GM12873 (cell line): ENCODE measurements around the gene RSAD1.

Source experiments
- TF ChIP-seq, protein P1 (sequence below): IDR thresholded peaks from 2 replicates; pipeline ENCODE4 v1.5.1; 2012; ENCODE audit warnings: low read depth, mild to moderate bottlenecking, moderate library complexity, low read length, control low read depth; ENCODE audit not compliant: insufficient read depth; ENCODE audit errors: missing control alignments

RSAD1 gene

DNA sequence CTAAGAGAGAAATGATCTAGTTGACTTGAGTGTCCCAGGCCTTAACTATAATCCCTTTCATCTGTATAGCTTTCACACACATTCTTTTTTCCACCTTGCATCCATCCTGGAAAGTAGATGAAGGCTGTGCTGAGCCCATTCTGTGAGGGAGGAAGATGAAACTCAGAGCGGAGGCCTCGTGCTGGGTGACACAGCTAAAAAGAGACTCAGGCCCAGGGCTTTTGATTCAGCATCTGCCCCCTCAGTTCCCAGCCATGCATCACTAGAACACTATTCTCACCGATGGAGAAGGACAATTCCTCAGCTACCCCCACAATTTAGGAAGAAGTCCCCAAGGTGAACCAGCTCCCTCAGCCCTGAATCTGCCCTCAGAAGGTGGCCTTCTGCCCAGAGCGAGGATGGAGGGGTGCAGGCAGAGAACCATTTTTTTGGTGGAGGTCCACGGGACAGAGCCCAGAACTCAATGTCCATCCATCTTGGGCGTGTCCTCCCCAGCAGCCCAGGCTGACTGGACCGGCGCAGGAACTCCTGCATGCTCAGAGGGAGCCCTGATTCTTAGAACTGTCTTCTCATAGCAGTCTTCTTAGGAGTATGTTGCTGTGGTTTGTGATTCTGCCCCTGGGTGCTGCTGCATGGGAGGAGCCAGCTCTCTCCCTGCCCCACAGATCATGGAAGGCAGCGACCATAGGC, 23.8 kb downstream of the RSAD1 start:
- TF ChIP-seq, protein P1, sequence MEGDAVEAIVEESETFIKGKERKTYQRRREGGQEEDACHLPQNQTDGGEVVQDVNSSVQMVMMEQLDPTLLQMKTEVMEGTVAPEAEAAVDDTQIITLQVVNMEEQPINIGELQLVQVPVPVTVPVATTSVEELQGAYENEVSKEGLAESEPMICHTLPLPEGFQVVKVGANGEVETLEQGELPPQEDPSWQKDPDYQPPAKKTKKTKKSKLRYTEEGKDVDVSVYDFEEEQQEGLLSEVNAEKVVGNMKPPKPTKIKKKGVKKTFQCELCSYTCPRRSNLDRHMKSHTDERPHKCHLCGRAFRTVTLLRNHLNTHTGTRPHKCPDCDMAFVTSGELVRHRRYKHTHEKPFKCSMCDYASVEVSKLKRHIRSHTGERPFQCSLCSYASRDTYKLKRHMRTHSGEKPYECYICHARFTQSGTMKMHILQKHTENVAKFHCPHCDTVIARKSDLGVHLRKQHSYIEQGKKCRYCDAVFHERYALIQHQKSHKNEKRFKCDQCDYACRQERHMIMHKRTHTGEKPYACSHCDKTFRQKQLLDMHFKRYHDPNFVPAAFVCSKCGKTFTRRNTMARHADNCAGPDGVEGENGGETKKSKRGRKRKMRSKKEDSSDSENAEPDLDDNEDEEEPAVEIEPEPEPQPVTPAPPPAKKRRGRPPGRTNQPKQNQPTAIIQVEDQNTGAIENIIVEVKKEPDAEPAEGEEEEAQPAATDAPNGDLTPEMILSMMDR = no peak

DNA sequence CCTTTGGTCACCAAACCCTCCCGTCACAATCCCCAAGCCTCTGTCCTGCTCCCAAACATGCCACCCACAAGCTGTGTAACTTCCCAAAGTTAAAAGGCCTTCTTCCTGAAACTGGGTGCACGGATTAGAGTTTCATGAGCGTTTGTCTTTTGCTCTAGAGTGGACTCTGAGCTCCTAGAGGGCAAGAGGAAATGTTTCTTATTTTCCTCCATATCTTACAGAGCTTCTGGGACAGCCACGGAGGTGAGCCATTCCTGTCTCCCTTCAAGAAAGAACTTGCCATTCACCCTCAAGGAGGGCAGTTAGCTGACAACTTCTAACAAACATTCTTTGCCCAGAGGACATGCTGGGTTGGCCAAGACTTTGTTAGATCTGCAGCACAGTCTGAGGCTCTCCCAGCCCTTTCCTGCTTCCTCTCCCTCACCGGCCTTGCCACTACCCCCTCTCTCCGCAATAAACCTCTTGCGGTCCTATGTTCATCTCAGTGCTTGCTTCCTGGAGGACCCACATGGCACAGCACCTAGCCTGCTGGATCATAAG, 27.0 kb downstream of the RSAD1 start:
- TF ChIP-seq, protein P1 = no peak

DNA sequence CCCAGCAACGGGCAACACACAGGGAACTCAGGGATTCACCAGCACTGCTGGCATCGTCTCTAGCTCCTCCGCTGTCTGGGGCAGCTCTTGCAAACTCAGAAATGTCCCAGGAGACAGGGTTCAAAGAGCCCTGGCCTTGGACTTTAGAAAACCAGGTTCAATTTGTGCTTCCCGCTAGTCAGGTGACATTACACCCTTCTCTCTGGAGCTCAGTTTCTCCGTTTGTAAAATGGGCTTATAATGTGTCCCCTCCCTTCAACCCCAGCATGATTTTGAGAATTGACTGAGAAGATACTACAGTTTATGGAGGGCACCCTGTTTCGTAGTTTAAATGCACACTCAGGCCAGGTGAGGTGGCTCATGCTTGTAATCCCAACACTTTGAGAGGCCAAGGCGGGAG, 27.6 kb downstream of the RSAD1 start:
- TF ChIP-seq, protein P1 = no peak

DNA sequence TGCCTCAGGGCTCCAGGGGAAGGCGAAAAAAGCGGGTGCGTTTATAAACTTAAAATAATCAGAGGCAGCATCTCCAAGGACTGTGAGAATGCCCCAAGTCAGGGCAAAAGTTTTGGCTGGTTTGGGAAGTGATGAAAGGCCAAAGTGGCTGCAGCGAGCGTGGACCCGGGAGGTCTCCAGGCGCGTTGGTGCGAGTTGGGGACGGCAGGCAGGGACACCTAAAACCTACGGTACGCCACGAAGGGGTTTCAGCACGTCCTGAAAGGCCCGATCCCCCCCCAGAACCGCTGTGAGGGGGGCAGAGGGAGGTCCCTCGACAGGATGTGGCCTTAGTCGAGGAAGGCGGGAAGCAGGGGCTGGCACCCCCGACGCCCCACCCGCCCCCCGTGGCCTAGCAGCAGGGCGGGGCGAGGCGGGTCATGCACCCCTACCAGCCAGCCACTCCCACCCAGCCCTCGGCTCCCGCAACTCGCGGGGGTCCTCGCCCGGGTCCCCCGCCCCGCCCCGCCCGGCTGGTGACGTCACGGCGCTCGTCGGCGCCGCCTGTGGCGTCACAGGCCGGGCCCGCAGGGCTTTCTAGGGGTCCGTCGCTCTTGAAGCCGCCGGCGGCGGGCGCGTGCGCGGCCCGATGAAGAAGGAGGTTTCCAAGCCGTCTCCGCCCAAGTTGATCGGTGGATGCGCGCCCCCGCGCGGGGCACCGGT, 29.4 kb downstream of the RSAD1 start, which contains the start of gene MYCBPAP:
Gene MYCBPAP (plus strand): TSS at position 569 of the 702 bp plus-strand sequence. CDS start 236 bp downstream, outside the sequence.
- TF ChIP-seq, protein P1 = peak; percentile 33

DNA sequence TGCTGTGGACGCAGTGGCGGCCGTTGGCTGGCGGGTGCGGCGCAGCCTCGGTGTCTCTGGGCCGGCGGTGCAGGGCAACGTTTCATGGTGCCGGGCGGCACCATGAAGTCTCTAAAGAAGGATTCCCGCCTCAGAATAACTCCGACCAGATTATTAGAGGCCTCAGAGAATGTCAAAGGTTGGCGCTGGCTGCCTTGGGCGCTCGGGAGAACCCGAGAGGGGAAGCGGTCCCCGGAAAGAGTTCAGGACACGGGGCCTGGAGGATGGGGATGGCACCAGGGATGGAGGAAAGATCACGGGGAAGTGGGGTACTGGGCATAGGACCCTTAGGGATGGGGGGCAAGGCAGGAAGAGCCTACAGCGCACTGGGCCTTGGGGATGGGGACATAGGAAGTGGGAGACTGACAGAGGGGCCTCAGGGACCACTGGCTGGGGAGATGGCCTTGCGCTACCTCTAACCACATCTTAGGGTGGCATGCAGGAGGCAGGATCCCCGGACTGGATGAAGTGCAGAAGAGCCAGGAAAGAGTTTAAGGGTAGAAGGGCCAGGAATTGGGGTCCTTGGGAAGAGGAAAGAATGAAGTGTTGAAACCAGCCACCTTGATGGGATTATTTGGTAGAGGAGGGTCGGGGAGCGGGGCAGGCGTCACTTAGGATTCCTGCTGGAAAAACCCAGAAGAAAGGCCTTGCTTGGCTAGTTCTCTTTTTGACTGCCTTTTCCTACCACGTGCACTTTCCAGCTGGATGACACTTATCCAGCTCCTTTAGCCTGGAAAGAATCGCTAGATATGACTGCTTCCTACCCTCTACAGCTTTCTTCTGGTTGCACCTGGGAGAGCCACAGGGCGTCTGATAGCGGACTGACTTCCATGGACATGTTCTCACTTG, 30.2 kb downstream of the RSAD1 start:
- TF ChIP-seq, protein P1 = no peak

DNA sequence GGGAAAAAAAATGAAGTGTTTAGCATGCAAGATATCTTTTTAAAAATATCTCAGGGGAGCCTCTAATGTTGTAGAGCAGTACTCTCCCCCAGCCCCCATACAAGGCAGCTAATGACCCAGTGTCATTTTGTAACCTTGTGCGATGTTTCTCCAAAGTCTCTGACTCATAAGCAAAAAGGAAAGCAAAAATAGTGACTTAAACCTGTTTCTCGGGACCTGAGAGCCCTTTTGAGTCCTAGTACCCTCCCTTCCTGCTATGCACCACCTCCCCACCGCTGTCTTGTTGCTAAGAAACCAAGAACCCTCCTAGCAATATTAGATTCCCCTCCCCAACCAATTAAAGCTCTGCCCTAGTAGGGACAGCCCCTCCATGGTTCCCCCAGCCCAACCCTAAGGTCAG, 32.4 kb downstream of the RSAD1 start:
- TF ChIP-seq, protein P1 = no peak

DNA sequence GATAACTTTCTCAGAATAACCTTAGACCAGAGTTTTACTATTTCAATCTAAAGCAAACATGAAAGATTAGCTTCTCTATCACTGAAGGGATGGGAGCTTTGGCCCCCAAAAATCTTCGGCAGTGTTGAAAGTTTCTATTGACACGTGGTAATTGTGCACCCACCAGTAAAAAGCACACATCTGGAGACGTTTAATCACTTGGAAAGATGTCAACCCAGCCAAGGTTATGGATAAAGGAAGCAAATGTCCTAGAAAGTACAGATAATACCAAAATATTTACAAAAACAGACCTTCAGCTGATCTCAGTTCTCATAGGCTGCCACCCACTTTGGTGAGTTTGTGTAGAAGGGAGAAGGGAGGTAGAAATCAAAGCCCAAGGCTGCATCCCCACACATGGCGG, 34.8 kb downstream of the RSAD1 start:
- TF ChIP-seq, protein P1 = no peak
